Left lung (tissue), 10 donors: ENCODE data around the gene APOC4. TPM values are rescaled to one million over a fixed set of nuclear protein-coding genes. Genes with fewer than 3 reads are reported as not detected.

Experiments used
- ATAC-seq: fragments of 200-7000 bp; cut with Tn5 transposase; one replicate; pipeline ENCODE4 v1.9.1; 2020; ENCODE audit warnings: moderate library complexity
- DNase-seq, 4 donors: peaks; one replicate each; pipeline ENCODE4 v3.0.0-alpha.2; 2013 to 2020
- H3K27ac ChIP-seq, 2 donors: fragments of 200-600 bp; sonication (generic) in 1 of 2; one replicate each; pipeline versions ENCODE4 v1.5.0 to v1.8.0; 2020 to 2021
- H3K27me3 ChIP-seq, 2 donors: fragments of 200-600 bp; sonication (generic) in 1 of 2; one replicate each; pipeline versions ENCODE4 v1.5.0 to v1.8.0; 2020 to 2021
- H3K36me3 ChIP-seq, 2 donors: fragments of 200-600 bp; sonication (generic) in 1 of 2; one replicate each; pipeline versions ENCODE4 v1.5.0 to v1.8.0; 2020 to 2021
- H3K4me1 ChIP-seq, 2 donors: fragments of 200-600 bp; one replicate each; pipeline ENCODE4 v1.8.0; 2021
- H3K4me3 ChIP-seq, 2 donors: fragments of 200-600 bp; sonication (generic) in 1 of 2; one replicate each; pipeline versions ENCODE4 v1.5.0 to v1.8.0; 2020 to 2021; ENCODE audit warnings: mild to moderate bottlenecking in 1 of 2
- H3K9me3 ChIP-seq, 2 donors: fragments of 200-600 bp; sonication (generic) in 1 of 2; one replicate each; pipeline versions ENCODE4 v1.5.0 to v1.8.0; 2020 to 2021
- CTCF ChIP-seq, 2 donors: fragments of 200-600 bp; sonication (generic) in 1 of 2; IDR thresholded peaks; one replicate each; pipeline versions ENCODE4 v1.5.0 to v1.8.0; 2021; ENCODE audit warnings: antibody characterized with exemption in 2 of 2
- intact Hi-C, 2 donors: fragments of 100-400 bp; cut with DNase I; formaldehyde crosslinking; loops; one replicate each; pipeline versions ENCODE4 v1.11.2 to v1.14.2; 2022
- polyA plus RNA-seq, 6 donors: library from polyadenylated mRNA; unstranded; fragments of 120-200 nt; gene quantifications; one replicate each; pipeline ENCODE4 v1.2.1, GENCODE V29; 2013; ENCODE audit not compliant: insufficient read length in 6 of 6
- total RNA-seq, 2 donors: library from RNA; stranded (reverse); fragmentation: NEBNext Ultra II Directional; extraction: Animal tissue kit (Norgen Biotek cat#: 25700); gene quantifications; one replicate each; pipeline ENCODE4 v1.2.1, GENCODE V29; 2021
- donor health status: DM: no; HTN: yes; CAD: no.
- donor health status: DM: no; HTN: no; CAD: no.

APOC4 gene
- total and polyA plus RNA-seq, 8 donors: not detected

- no peak overlapping the region for H3K27ac ChIP-seq
- no peaks in the 10 kb centered on the region for H3K27me3 ChIP-seq
- intact Hi-C loops: no loop called here
- peaks cover 0 to 58% of the 10 kb centered on the region in 2 donors for H3K36me3 ChIP-seq
- H3K4me3 ChIP-seq: no peak overlapping the region
- ATAC-seq: no peak
- no peak for DNase-seq
- no peaks in the 10 kb centered on the region for H3K9me3 ChIP-seq
- H3K4me1 ChIP-seq: no peaks in the 10 kb centered on the region
- no peak for TF ChIP-seq CTCF (IDR thresholded peaks at IDR 0.05)
These were observed 51.5 kb downstream of the APOC4 start for GRCh38 chr19:44993526-44993925.

GRCh38 chr19:44993926-44994537, 52.0 kb downstream of the APOC4 start:
- TF ChIP-seq CTCF (IDR thresholded peaks at IDR 0.05): no peak
- Histone ChIP-seq H3K4me1 (no peaks in the 10 kb centered on the region), H3K36me3 (peaks cover 0 to 53% of the 10 kb centered on the region in 2 donors), H3K27ac (no peak overlapping the region), H3K27me3 (no peaks in the 10 kb centered on the region), H3K4me3 (no peak overlapping the region), H3K9me3 (no peaks in the 10 kb centered on the region)
- DNase-seq: no peak
- intact Hi-C loops: no loop called here
- no peak for ATAC-seq

Other genes starting within 250 kb of the APOC4 start
- gene CEACAM16, start 243.1 kb upstream of the APOC4 start, total RNA-seq: under 1 TPM in 1 of 2 donors, not detected in 1; 0.20 TPM
- gene CEACAM16, start 243.1 kb upstream of the APOC4 start, polyA plus RNA-seq: not detected
- gene BCL3, start 193.5 kb upstream of the APOC4 start, total RNA-seq: 10 to 100 TPM; 48.2 to 79.9 TPM
- 10 to 100 TPM in 5 of 6 donors, 1 to 10 TPM in 1; 7.3 to 16.6 (median 12.9) TPM for gene BCL3, start 193.5 kb upstream of the APOC4 start, polyA plus RNA-seq
- 1 to 10 TPM; 5.2 to 6.1 TPM for gene CBLC, start 164.3 kb upstream of the APOC4 start, total RNA-seq
- 1 to 10 TPM; 3.1 to 5.7 (median 3.8) TPM for gene CBLC, start 164.3 kb upstream of the APOC4 start, polyA plus RNA-seq
- gene BCAM, start 133.1 kb upstream of the APOC4 start, total RNA-seq: 100 to 1,000 TPM; 110 to 389 TPM
- 100 to 1,000 TPM; 143 to 235 (median 163) TPM for gene BCAM, start 133.1 kb upstream of the APOC4 start, polyA plus RNA-seq
- gene NECTIN2, start 95.9 kb upstream of the APOC4 start, total RNA-seq: 100 to 1,000 TPM in 1 of 2 donors, 10 to 100 TPM in 1; 86.7 to 145 TPM
- gene NECTIN2, start 95.9 kb upstream of the APOC4 start, polyA plus RNA-seq: 10 to 100 TPM; 66.9 to 92.1 (median 77.6) TPM
- gene TOMM40, start 51.0 kb upstream of the APOC4 start, total RNA-seq: 10 to 100 TPM; 42.0 to 79.9 TPM
- gene TOMM40, start 51.0 kb upstream of the APOC4 start, polyA plus RNA-seq: 10 to 100 TPM; 28.8 to 48.2 (median 37.3) TPM
- 100 to 1,000 TPM; 196 to 757 TPM for gene APOE, start 36.4 kb upstream of the APOC4 start, total RNA-seq
- gene APOE, start 36.4 kb upstream of the APOC4 start, polyA plus RNA-seq: 10 to 100 TPM; 22.6 to 45.1 (median 32.6) TPM
- 100 to 1,000 TPM; 248 to 569 TPM for gene APOC1, start 27.6 kb upstream of the APOC4 start, total RNA-seq
- gene APOC1, start 27.6 kb upstream of the APOC4 start, polyA plus RNA-seq: 10 to 100 TPM in 4 of 6 donors, 1 to 10 TPM in 2; 9.2 to 14.0 (median 11.3) TPM
- gene APOC2, start 3.8 kb downstream of the APOC4 start, total RNA-seq: 10 to 100 TPM; 20.2 to 27.6 TPM
- gene APOC2, start 3.8 kb downstream of the APOC4 start, polyA plus RNA-seq: 1 to 10 TPM in 1 of 6 donors, under 1 TPM in 3, not detected in 2; 0.24 to 1.2 (median 0.41) TPM
- gene CLPTM1, start 13.1 kb downstream of the APOC4 start, total RNA-seq: 100 to 1,000 TPM; 113 to 118 TPM
- 10 to 100 TPM; 67.1 to 84.0 (median 69.7) TPM for gene CLPTM1, start 13.1 kb downstream of the APOC4 start, polyA plus RNA-seq
- gene RELB, start 59.2 kb downstream of the APOC4 start, total RNA-seq: 10 to 100 TPM; 13.2 to 18.7 TPM
- gene RELB, start 59.2 kb downstream of the APOC4 start, polyA plus RNA-seq: 1 to 10 TPM; 3.7 to 6.0 (median 5.2) TPM
- 10 to 100 TPM; 62.9 to 77.5 TPM for gene CLASRP, start 96.8 kb downstream of the APOC4 start, total RNA-seq
- gene CLASRP, start 96.8 kb downstream of the APOC4 start, polyA plus RNA-seq: 10 to 100 TPM; 74.7 to 95.3 (median 85.9) TPM
- gene ZNF296, start 134.2 kb downstream of the APOC4 start, total RNA-seq: 1 to 10 TPM; 1.4 to 2.0 TPM
- gene ZNF296, start 134.2 kb downstream of the APOC4 start, polyA plus RNA-seq: 1 to 10 TPM in 2 of 6 donors, under 1 TPM in 4; 0.43 to 1.4 (median 0.85) TPM
- 10 to 100 TPM; 20.9 to 24.0 TPM for gene GEMIN7, start 137.0 kb downstream of the APOC4 start, total RNA-seq
- 10 to 100 TPM; 18.9 to 25.4 (median 21.5) TPM for gene GEMIN7, start 137.0 kb downstream of the APOC4 start, polyA plus RNA-seq
- 10 to 100 TPM; 26.8 to 29.8 TPM for gene PPP1R37, start 150.9 kb downstream of the APOC4 start, total RNA-seq
- 10 to 100 TPM; 17.3 to 27.4 (median 22.4) TPM for gene PPP1R37, start 150.9 kb downstream of the APOC4 start, polyA plus RNA-seq
- not detected for gene NKPD1, start 218.7 kb downstream of the APOC4 start, total RNA-seq
- under 1 TPM; 0.08 to 0.24 (median 0.17) TPM for gene NKPD1, start 218.7 kb downstream of the APOC4 start, polyA plus RNA-seq
- gene TRAPPC6A, start 236.0 kb downstream of the APOC4 start, total RNA-seq: 10 to 100 TPM; 13.0 to 13.6 TPM
- 10 to 100 TPM; 19.1 to 28.9 (median 24.1) TPM for gene TRAPPC6A, start 236.0 kb downstream of the APOC4 start, polyA plus RNA-seq
- 10 to 100 TPM; 13.8 to 15.8 TPM for gene BLOC1S3, start 236.5 kb downstream of the APOC4 start, total RNA-seq
- gene BLOC1S3, start 236.5 kb downstream of the APOC4 start, polyA plus RNA-seq: 10 to 100 TPM in 1 of 6 donors, 1 to 10 TPM in 5; 7.8 to 10.5 (median 9.0) TPM